Epithelial cell of esophagus (primary cell): ENCODE measurements around the gene GPRASP3.
A peak's percentile ranks its signal among the peaks of the same experiment; 100 is the strongest.

Experiments
- DNase-seq: peaks from one replicate; pipeline ENCODE4 v3.0.0; 2010; ENCODE audit warnings: low read depth
- H3K4me3 ChIP-seq: 2 replicates; pipeline ENCODE4 v1.5.1; 2011; ENCODE audit warnings: mild to moderate bottlenecking, low read length, control low read depth
- TF ChIP-seq, protein P1 (sequence below): IDR thresholded peaks from 2 replicates; pipeline ENCODE4 v1.5.1; 2011; ENCODE audit warnings: low read depth, mild to moderate bottlenecking, low read length, control low read depth, inconsistent platforms; ENCODE audit not compliant: insufficient read depth; ENCODE audit errors: missing control alignments

The GPRASP3 gene

DNA sequence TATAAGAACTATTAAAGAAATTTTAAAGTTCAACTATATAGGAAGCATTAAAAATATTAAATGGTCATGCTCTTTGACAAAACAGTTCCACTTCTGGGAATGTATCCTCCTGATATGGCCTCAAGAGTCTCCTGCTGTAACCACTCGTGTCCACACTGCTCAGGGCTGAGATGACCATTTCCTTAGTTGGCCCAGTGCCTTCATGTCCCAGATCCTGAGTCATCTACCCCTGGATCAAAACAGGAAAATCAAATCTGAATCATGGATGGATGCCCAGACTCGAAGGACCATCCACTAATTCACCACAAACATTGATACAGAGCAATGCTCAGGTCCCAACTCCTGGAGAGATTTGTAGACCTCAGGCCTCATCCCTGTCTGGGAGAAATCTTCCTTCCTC, 44.7 kb downstream of the GPRASP3 start:
- no peak overlapping the region for H3K4me3 ChIP-seq
- DNase-seq, result peak; percentile 43
- TF ChIP-seq, protein P1, sequence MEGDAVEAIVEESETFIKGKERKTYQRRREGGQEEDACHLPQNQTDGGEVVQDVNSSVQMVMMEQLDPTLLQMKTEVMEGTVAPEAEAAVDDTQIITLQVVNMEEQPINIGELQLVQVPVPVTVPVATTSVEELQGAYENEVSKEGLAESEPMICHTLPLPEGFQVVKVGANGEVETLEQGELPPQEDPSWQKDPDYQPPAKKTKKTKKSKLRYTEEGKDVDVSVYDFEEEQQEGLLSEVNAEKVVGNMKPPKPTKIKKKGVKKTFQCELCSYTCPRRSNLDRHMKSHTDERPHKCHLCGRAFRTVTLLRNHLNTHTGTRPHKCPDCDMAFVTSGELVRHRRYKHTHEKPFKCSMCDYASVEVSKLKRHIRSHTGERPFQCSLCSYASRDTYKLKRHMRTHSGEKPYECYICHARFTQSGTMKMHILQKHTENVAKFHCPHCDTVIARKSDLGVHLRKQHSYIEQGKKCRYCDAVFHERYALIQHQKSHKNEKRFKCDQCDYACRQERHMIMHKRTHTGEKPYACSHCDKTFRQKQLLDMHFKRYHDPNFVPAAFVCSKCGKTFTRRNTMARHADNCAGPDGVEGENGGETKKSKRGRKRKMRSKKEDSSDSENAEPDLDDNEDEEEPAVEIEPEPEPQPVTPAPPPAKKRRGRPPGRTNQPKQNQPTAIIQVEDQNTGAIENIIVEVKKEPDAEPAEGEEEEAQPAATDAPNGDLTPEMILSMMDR, result no peak

DNA sequence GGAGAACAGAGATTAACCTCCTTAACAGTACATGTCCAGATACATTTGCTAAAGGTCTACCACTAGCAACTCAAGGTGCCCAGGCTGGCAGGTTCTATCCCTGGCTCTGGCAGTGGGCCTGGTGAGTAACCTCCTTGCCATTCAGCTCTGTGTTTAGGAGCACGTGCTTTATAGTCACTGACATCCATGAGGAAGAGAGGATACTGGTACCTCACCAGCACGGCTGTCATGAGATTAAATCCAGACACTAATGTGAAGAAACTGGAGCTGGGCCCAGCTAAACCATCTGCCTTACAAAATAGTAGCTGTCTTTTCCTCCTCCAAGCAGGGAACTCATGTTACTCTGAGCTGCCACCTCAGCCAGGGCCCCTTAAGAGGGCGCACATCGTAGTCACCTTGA, 45.3 kb downstream of the GPRASP3 start:
- DNase-seq, result peak; percentile 65
- TF ChIP-seq, protein P1, result no peak
- H3K4me3 ChIP-seq, result no peak overlapping the region

DNA sequence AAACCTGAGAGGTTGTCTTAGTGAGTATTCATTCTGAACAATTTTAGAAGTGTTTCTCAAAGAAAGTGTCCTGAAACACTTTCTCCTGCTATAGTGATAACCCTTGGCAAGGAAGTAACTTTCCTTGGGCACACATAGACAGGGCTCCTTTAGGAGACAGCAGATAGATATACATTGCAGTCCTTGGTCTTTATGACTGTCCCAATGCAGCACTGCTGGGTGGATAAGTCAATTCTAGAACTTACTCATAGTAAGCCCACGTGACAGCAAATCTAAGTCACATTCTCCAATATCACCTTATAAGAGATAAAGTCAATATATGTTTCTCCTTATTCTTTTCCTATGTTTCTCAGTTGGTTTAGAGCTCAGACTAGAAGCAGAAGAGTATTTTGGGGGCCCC, 46.7 kb downstream of the GPRASP3 start:
- DNase-seq, result no peak
- TF ChIP-seq, protein P1, result no peak
- H3K4me3 ChIP-seq, result no peak overlapping the region

DNA sequence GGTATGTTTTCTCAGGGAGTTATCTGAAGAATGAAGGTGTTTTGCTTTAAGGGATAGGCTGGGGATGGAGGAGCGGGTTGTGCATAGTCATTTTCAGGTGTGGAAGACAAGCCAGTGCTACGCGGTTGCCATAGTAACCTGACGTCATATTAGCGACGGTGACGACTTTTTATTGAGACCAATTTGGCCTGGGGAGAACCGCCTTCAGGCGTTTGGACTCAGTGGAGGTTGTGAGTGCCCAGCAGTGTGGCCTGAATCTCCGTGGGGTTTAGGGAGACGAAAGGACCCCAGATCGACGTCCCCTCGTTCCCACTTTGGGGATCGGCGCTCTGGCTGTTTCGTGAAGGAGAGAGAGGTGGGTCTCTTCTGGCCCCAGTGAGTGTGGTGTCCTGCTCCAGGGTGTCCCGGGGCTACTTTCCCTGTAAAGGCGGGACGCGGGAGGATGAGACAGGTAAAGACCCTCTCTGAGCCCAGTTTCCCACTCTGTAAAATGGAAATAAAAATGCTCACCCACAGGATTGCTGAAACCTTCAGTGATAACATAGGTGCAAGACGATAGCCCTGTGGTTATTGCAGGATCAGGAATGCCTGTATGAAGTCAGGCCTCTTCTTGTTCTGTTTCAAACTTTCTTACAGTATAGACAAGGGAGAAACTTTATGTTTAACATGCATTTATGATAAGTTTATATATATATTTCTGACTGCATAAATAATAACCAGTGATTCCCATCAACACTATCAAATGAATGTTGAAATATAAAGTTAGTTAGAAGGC, 48.6 kb downstream of the GPRASP3 start:
- DNase-seq, result peak; percentile 90
- H3K4me3 ChIP-seq, result peak overlapping the region; percentile 75
- TF ChIP-seq, protein P1, result no peak
